ENCODE data around the gene IPO13. TPM values are rescaled to one million over a fixed set of nuclear protein-coding genes. Genes with fewer than 3 reads are reported as not detected.

Gene IPO13
- total and polyA plus RNA-seq, 12 donors, result 25.2 to 74.5 (median 56.8) TPM

DNA sequence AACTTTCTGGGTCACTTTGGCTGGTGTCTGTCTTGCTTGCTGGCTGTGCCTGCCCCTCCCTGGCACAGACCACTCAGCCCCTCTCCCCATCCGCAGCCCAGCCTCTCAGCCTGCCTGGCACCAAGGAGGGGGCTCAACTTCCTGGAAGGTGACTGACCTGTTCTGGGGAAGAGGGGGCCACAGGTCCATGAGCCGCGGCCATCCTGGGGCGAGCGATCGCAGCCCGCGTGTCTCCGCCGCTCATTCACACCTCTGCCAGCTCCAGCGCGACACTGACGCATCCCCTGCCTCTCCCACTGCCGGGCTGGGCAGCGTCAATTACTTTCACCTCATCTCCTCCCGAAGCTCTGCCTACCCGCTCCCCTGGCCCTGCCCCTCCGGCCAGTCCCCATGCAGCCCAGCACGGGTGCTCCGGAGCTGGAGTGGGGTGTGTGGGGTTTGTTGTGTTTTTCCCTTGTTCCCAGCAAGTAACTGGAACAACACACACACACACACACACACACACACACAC, 70.2 kb downstream of the IPO13 start:
- Histone ChIP-seq H3K27me3 (no peaks in the 10 kb centered on the region), H3K9me3 (no peaks in the 10 kb centered on the region), H3K36me3 (no peaks in the 10 kb centered on the region), H3K27ac (no peak overlapping the region), H3K4me3 (no peak overlapping the region), H3K4me1 (peaks cover 0 to 29% (median 3%) of the 10 kb centered on the region in 9 donors)
- TF ChIP-seq CTCF (IDR thresholded peaks at IDR 0.05), result no peak
- DNase-seq (no peak), ATAC-seq (no peak)
- intact Hi-C loops (cut with DNase I), result no loop called here
- 86 to 90% methylated on average over 20 of the region's 20 CpGs for WGBS, 2 donors

Other genes with a start within 250 kb of the IPO13 start
- 10 to 100 TPM; 27.7 to 39.3 (median 32.2) TPM for gene ST3GAL3, start 239.4 kb upstream of the IPO13 start, total RNA-seq
- 10 to 100 TPM; 14.5 to 27.4 TPM for gene ST3GAL3, start 239.4 kb upstream of the IPO13 start, polyA plus RNA-seq
- 1 to 10 TPM in 1 of 10 donors, under 1 TPM in 3, not detected in 6; 0.62 to 1.5 (median 0.66) TPM for gene ARTN, start 13.1 kb upstream of the IPO13 start, total RNA-seq
- under 1 TPM; 0.44 to 0.59 TPM for gene ARTN, start 13.1 kb upstream of the IPO13 start, polyA plus RNA-seq
- 10 to 100 TPM; 10.7 to 22.0 (median 14.3) TPM for gene DPH2, start 23.1 kb downstream of the IPO13 start, total RNA-seq
- 10 to 100 TPM in 1 of 2 donors, 1 to 10 TPM in 1; 9.4 to 33.7 TPM for gene DPH2, start 23.1 kb downstream of the IPO13 start, polyA plus RNA-seq
- gene ATP6V0B, start 28.0 kb downstream of the IPO13 start, total RNA-seq, result 100 to 1,000 TPM in 3 of 10 donors, 10 to 100 TPM in 7; 63.1 to 112 (median 72.9) TPM
- gene ATP6V0B, start 28.0 kb downstream of the IPO13 start, polyA plus RNA-seq, result 100 to 1,000 TPM in 1 of 2 donors, 10 to 100 TPM in 1; 73.4 to 227 TPM
- gene B4GALT2, start 32.3 kb downstream of the IPO13 start, total RNA-seq, result 10 to 100 TPM; 31.1 to 47.0 (median 38.6) TPM
- 10 to 100 TPM; 25.4 to 50.8 TPM for gene B4GALT2, start 32.3 kb downstream of the IPO13 start, polyA plus RNA-seq
- gene CCDC24, start 44.6 kb downstream of the IPO13 start, total RNA-seq, result 1 to 10 TPM in 8 of 10 donors, under 1 TPM in 2; 0.55 to 3.1 (median 1.3) TPM
- gene CCDC24, start 44.6 kb downstream of the IPO13 start, polyA plus RNA-seq, result 1 to 10 TPM; 1.1 to 3.1 TPM
- gene SLC6A9, start 84.5 kb downstream of the IPO13 start, total RNA-seq, result 1 to 10 TPM in 5 of 10 donors, under 1 TPM in 5; 0.32 to 1.6 (median 0.91) TPM
- 1 to 10 TPM in 1 of 2 donors, under 1 TPM in 1; 0.88 to 1.7 TPM for gene SLC6A9, start 84.5 kb downstream of the IPO13 start, polyA plus RNA-seq
- gene KLF17, start 171.9 kb downstream of the IPO13 start, total RNA-seq, result under 1 TPM in 1 of 10 donors, not detected in 9; 0.12 TPM
- gene KLF17, start 171.9 kb downstream of the IPO13 start, polyA plus RNA-seq, result under 1 TPM in 1 of 2 donors, not detected in 1; 0.01 TPM
- gene KLF18, start 194.7 kb downstream of the IPO13 start, total RNA-seq, result not detected
- not detected for gene KLF18, start 194.7 kb downstream of the IPO13 start, polyA plus RNA-seq